Erythroblast (primary cell): Measurements from ENCODE around the gene SMTN.

ENCODE experiments used
- DNase-seq, 2 experiments: peaks; one replicate each; lab custom pipeline; 2025; lab: John Stamatoyannopoulos, UW
- GATA1 ChIP-seq: IDR thresholded peaks from 2 replicates; pipeline ENCODE4 v1.6.1; 2011; ENCODE audit warnings: low read depth, mild to moderate bottlenecking, control low read depth, low read length, moderate library complexity
- POLR2A ChIP-seq: IDR thresholded peaks from 2 replicates; pipeline ENCODE4 v1.6.1; 2011; ENCODE audit warnings: mild to moderate bottlenecking, low read length

SMTN gene

DNA sequence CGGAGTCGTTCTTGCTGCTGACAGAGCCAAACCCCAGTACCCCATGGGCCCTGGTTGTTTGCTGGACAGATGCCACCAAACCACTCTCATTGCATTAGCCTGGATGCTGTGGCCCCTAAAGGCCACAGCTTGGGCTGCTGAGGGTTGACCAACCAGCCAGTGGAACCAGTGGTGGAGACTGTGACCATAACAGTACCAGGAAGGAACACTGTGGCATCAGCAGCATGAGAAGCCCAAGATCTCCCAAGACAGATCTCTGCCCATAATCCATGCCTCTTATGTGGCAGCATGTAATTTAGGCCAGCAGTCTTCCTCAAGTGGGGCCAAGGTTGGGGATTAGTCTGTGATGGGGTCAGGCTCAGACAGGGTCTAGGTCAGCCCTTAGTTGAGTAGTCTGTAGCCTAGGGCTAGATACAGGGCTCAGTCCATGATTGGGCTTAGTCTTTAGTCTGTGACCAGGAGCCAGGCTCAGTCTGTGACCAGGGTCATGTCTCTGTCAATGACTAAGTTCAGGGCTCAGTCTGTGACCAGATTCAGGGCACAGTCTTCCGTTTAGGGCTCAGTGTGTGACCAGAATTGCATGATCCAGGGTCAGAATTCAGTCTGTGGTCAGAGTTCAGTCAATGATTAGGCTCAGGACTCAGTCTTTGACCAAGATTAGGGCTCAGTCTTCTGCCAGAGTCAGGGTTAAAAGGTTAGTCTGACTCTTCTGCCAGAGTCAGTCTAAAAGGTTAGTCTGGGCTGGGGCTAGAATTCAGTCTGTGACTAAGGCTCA lies 37.1 kb downstream of the SMTN start:
- TF ChIP-seq POLR2A (no peak), GATA1 (no peak)
- no peak for DNase-seq

DNA sequence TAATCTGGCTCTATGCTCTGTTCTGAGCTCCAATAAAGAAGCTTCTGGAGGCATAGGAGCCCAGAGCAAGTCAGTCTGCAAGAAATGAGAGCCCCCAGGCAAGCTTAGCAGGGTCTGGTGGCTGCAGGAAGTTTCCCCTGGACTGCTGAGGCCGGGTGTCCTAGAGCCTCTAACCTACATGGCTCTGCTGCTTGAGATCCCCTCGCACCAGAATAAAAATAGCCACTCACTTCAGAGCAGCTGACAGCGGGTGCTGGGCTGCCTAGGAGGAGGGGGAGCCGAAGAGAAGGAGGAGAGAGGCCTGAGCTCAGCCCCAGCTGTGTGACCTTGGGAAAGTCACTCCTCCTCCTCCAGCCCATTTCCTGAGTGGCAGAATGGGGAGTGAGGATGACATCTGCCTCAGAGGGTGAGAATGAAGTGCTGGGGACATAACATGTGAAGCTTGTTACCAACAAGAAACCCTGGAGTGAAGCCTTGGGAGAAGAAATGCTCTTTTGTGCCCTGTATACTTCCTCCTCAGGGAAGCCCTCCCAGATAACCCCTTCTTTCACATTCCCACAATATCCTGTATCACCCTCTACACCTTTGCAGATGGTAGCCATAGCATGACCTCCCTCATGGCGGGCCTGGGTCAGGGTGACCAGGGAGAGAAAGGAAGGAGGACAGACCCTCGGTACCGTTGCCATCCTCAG lies 38.1 kb downstream of the SMTN start:
- DNase-seq = no peak
- TF ChIP-seq POLR2A = no peak
- TF ChIP-seq GATA1 = no peak

DNA sequence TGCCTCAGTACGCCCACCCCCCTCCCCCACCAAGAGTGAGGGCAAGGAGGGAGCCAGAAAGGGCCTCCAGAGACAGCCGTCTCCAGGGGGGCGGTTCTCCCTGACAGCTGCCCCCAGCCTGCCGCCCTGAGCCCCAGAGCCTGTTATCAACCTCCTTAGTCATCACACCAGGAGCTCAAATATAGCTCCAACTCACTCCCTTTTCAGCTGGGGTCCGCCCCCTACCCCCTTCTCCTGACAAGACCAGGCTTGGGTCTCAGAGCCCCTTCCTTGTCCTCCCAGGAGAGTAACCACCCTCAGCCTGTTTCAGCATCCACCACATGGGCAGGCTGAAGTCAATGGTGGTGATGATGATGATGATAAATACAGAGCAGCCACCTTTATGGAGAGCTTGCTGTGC lies 39.1 kb downstream of the SMTN start:
- DNase-seq = peak in 1 of 2 experiments; percentile 12
- no peak for TF ChIP-seq GATA1
- no peak for TF ChIP-seq POLR2A

GRCh38 chr22:31120642-31121041 lies 39.5 kb downstream of the SMTN start:
- no peak for DNase-seq
- no peak for TF ChIP-seq POLR2A
- no peak for TF ChIP-seq GATA1

- TF ChIP-seq GATA1 (no peak), POLR2A (no peak)
- DNase-seq = no peak
These were observed 40.3 kb downstream of the SMTN start for GRCh38 chr22:31121403-31121802.

DNA sequence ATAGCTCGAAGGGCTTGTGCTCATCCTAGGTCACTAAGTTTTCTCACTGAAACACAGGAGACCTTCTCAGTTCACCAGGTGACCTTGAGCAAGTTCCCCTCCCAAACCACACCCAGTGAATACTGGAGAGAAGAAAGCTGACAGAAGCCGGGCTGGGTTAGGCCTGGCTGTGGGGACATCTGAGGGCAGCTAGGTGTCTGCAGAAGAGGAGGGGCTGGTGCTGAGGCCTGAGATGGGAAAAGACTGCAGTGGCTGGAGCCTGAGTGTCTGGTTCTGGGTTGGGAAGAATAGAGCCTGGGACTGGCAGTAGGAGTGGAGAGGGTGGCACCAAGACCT lies 41.0 kb downstream of the SMTN start:
- no peak for DNase-seq
- no peak for TF ChIP-seq POLR2A
- no peak for TF ChIP-seq GATA1

DNA sequence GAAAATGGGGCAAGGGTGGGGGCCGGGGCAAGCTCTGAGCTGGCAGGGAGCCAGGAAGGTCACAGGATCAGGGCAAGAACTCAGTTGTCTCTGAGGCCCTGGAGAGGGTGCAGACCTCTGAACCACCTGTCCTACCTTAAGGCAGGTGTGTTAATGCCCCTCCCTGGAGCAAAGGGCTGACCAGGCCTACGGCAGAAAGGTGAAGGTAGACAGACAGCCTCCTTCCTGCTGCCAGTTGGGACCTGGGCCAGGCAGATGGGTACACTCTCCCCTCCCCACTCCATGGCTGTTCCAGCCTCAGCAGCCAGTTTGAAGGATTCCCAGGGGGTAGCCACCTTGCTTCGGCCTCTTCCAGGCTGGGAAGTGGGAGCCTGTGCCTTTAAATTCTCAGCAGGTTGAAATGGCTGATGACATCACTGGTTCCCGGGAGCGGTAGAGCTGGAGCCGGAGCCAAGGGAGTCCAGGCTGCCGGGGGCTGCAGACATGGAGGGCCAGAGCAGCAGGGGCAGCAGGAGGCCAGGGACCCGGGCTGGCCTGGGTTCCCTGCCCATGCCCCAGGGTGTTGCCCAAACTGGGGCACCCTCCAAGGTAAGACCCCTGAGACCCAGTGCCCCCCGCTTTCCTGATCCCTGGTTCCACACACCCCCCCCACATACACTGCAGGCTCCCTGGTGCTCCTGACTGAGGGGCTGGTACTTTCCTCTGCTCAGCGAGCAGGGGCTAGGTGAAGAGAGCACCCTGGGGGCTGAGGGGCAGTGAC lies 41.6 kb downstream of the SMTN start, which contains the start of gene INPP5J:
Gene INPP5J, plus strand, starts transcription at position 435 of the 760 bp plus-strand sequence. Its CDS starts 49 bp downstream, at position 484.
- TF ChIP-seq POLR2A (no peak), GATA1 (no peak)
- no peak for DNase-seq

DNA sequence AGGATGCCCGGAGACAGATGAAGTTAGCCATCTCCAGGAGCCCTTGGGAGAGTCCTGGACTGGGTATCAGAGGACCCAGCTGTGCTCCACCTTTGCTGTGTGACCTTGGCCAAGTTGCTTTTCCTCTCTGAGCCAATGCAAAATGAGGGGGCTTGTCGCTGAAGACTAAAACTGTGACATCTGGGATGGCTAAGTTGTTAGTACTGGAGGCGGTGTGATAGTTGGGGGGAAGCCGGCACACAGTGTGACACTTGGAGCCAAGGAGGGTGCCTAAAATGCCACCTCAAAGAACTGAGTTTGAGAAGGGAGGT lies 42.1 kb downstream of the SMTN start:
- no peak for DNase-seq
- no peak for TF ChIP-seq GATA1

GRCh38 chr22:31124290-31124689 lies 43.2 kb downstream of the SMTN start:
- TF ChIP-seq GATA1 = no peak
- TF ChIP-seq POLR2A = no peak
- DNase-seq = no peak

- DNase-seq = no peak
- TF ChIP-seq POLR2A (no peak), GATA1 (no peak)
These were observed 43.8 kb downstream of the SMTN start for GRCh38 chr22:31124811-31125465.

DNA sequence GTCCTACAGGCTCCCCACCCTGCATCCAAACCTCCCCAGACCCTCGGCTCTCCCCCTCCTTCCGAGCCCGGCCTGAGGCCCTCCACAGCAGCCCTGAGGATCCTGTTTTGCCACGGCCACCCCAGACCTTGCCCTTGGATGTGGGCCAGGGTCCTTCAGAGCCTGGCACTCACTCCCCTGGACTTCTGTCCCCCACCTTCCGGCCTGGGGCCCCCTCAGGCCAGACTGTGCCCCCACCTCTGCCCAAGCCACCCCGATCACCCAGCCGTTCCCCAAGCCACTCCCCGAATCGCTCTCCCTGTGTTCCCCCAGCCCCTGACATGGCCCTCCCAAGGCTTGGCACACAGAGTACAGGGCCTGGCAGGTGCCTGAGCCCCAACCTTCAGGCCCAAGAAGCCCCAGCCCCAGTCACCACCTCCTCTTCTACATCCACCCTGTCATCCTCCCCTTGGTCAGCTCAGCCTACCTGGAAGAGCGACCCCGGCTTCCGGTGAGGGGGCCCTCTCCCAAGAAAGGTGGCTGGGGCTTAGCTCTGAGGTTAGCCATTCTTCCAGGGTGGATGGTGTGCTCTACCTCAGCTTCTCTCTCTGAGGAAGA lies 44.5 kb downstream of the SMTN start:
- DNase-seq = no peak
- TF ChIP-seq GATA1 = no peak
- no peak for TF ChIP-seq POLR2A

GRCh38 chr22:31126128-31126868 lies 45.2 kb downstream of the SMTN start:
- DNase-seq = no peak
- TF ChIP-seq GATA1 (no peak), POLR2A (no peak)

DNA sequence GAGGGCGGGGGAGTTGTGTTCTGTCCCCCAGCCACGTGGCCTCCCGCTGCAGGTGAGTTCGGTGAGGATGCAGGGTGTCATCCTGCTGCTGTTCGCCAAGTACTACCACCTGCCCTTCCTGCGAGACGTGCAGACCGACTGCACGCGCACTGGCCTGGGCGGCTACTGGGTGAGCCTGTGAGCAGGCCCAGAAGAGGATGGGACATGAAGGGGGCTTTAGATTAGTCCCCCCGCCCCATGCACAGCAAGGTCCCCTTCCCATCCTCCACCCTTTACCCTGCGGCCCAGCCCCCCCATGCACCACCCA lies 45.7 kb downstream of the SMTN start:
- no peak for DNase-seq

More for the DNA sequence above, 45.7 kb downstream of the SMTN start:
- TF ChIP-seq GATA1 = no peak
- no peak for TF ChIP-seq POLR2A
